Neural cell (in vitro differentiated cells): ENCODE results near the gene P4HTM.

Experiments
- CTCF ChIP-seq: fragments of 450-650 bp; IDR thresholded peaks from 2 replicates; pipeline ENCODE4 v1.5.1; 2014; ENCODE audit warnings: antibody characterized with exemption, mild to moderate bottlenecking, moderate library complexity; ENCODE audit not compliant: poor library complexity, severe bottlenecking
- EP300 ChIP-seq: fragments of 450-650 bp; conservative IDR thresholded peaks from 2 replicates; pipeline ENCODE4 v1.6.1; 2014; ENCODE audit warnings: antibody characterized with exemption, mild to moderate bottlenecking, moderate library complexity; ENCODE audit not compliant: poor library complexity, severe bottlenecking
- EZH2 ChIP-seq: fragments of 200-600, 300-800 bp; shearing (Covaris generic), sonication (generic); IDR thresholded peaks from 2 replicates; pipeline ENCODE4 v1.6.1; 2014; ENCODE audit warnings: antibody characterized with exemption, low read length, borderline replicate concordance, mild to moderate bottlenecking; ENCODE audit not compliant: insufficient read depth, poor library complexity, severe bottlenecking
- MXI1 ChIP-seq: fragments of 450-650 bp; conservative IDR thresholded peaks from 2 replicates; pipeline ENCODE4 v1.6.1; 2014; ENCODE audit warnings: antibody characterized with exemption, mild to moderate bottlenecking; ENCODE audit not compliant: poor library complexity, severe bottlenecking
- POLR2AphosphoS5 ChIP-seq: IDR thresholded peaks from 2 replicates; pipeline ENCODE4 v1.6.1; 2012
- RAD21 ChIP-seq: fragments of 450-650 bp; conservative IDR thresholded peaks from 2 replicates; pipeline ENCODE4 v1.6.1; 2014; ENCODE audit warnings: antibody characterized with exemption, mild to moderate bottlenecking, moderate library complexity
- TAF1 ChIP-seq: IDR thresholded peaks from 2 replicates; pipeline ENCODE4 v1.6.1; 2012; ENCODE audit warnings: low read depth

DNA sequence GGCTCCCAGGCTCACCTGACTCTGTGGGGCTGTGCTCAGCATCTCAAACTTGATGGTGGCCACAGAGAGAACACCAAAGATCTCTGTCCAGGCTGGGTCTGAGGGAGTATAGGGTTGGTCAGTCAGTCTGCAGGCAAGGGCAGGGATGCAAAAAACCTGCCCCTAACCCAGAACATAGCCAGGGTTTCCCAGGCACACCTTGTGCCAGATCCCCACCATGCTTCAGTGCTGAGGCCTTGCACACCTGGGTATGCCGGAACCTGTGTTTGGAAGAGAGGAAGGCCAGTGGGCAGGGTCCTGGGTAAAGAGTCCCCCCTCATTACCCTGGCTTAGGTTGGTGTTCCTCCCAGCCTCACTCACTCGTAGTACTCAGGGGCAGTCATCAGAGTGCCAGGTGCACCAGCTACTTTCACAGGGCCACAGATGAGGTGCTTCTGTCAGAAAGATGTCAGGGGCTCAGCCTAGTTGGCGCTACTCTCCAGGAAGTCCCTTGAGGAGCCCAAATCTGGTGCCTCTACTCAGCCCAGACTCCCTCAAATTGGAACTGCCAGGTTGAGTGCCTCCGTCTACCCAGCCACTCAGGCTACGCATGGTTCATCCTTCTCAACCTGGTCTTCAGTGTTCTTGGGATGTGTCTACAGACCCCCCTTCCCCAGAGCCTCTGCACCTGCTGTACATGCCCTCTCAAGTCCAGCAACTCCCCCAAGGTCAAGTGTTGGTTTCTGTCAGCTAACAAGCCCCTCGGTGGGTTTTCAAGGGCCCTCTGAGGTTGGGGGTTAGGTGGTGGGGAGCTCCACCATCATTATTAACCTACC, 26.6 kb downstream of the P4HTM start:
- TF ChIP-seq CTCF (no peak), POLR2AphosphoS5 (no peak), MXI1 (no peak), EZH2 (no peak), RAD21 (no peak), EP300 (no peak), TAF1 (no peak)
